HEK293T (cell line): Measurements from ENCODE around the gene PPP6R1.

Source experiments
- CTCF ChIA-PET: fragments of 350-600 bp; formaldehyde crosslinking; extraction: SDS; loops from one replicate; lab custom pipeline; 2021; ENCODE audit warnings: antibody characterized with exemption, inconsistent platforms; lab: Yijun Ruan, JAX
- POLR2A ChIA-PET: fragments of 350-600 bp; formaldehyde crosslinking; extraction: SDS; loops from one replicate; lab custom pipeline; 2020; ENCODE audit warnings: antibody characterized with exemption, inconsistent platforms; lab: Yijun Ruan, JAX
- DNase-seq: peaks from one replicate; pipeline ENCODE4 v3.0.0; 2012; ENCODE audit warnings: mixed read lengths; ENCODE audit errors: extremely low spot score
- ARNT ChIP-seq: fragments of 450-650 bp; IDR thresholded peaks from 2 replicates; pipeline ENCODE4 v1.6.1; 2017; ENCODE audit warnings: mild to moderate bottlenecking
- BHLHE40 ChIP-seq: fragments of 450-650 bp; IDR thresholded peaks from 2 replicates; pipeline ENCODE4 v1.6.1; 2016; ENCODE audit warnings: mild to moderate bottlenecking, moderate library complexity, borderline replicate concordance
- CTBP1 ChIP-seq: fragments of 450-650 bp; IDR thresholded peaks from 2 replicates; pipeline ENCODE4 v1.6.1; 2016; ENCODE audit warnings: borderline replicate concordance
- ELF4 ChIP-seq: fragments of 450-650 bp; IDR thresholded peaks from 2 replicates; pipeline ENCODE4 v1.6.1; 2017; ENCODE audit warnings: antibody characterized with exemption
- FOXA1 ChIP-seq: fragments of 450-650 bp; IDR thresholded peaks from 2 replicates; pipeline ENCODE4 v1.6.1; 2016; ENCODE audit warnings: mild to moderate bottlenecking
- FOXK2 ChIP-seq: fragments of 450-650 bp; IDR thresholded peaks from 2 replicates; pipeline ENCODE4 v1.6.1; 2016; ENCODE audit warnings: mild to moderate bottlenecking
- FOXM1 ChIP-seq: fragments of 450-650 bp; IDR thresholded peaks from 2 replicates; pipeline ENCODE4 v1.6.1; 2017; ENCODE audit warnings: mild to moderate bottlenecking, borderline replicate concordance
- HDGF ChIP-seq: fragments of 450-650 bp; IDR thresholded peaks from 2 replicates; pipeline ENCODE4 v1.6.1; 2017; ENCODE audit warnings: antibody characterized with exemption, borderline replicate concordance
- L3MBTL2 ChIP-seq: fragments of 450-650 bp; conservative IDR thresholded peaks from 2 replicates; pipeline ENCODE4 v1.6.1; 2016; ENCODE audit warnings: mild to moderate bottlenecking
- LEF1 ChIP-seq: fragments of 450-650 bp; IDR thresholded peaks from 2 replicates; pipeline ENCODE4 v1.6.1; 2017; ENCODE audit warnings: mild to moderate bottlenecking, borderline replicate concordance
- NFRKB ChIP-seq: fragments of 450-650 bp; IDR thresholded peaks from 2 replicates; pipeline ENCODE4 v1.6.1; 2016; ENCODE audit warnings: mild to moderate bottlenecking, moderate library complexity
- SP1 ChIP-seq: fragments of 450-650 bp; IDR thresholded peaks from 2 replicates; pipeline ENCODE4 v1.6.1; 2017
- SUZ12 ChIP-seq: fragments of 450-650 bp; IDR thresholded peaks from 2 replicates; pipeline ENCODE4 v1.6.1; 2016; ENCODE audit warnings: mild to moderate bottlenecking
- TARDBP ChIP-seq: fragments of 450-650 bp; IDR thresholded peaks from 2 replicates; pipeline ENCODE4 v1.6.1; 2016
- ZNF384 ChIP-seq: fragments of 450-650 bp; IDR thresholded peaks from 2 replicates; pipeline ENCODE4 v1.6.1; 2016
- TF ChIP-seq, protein P1 (sequence below): fragments of 450-650 bp; IDR thresholded peaks from 2 replicates; pipeline ENCODE4 v1.6.1; 2016

The PPP6R1 gene

DNA sequence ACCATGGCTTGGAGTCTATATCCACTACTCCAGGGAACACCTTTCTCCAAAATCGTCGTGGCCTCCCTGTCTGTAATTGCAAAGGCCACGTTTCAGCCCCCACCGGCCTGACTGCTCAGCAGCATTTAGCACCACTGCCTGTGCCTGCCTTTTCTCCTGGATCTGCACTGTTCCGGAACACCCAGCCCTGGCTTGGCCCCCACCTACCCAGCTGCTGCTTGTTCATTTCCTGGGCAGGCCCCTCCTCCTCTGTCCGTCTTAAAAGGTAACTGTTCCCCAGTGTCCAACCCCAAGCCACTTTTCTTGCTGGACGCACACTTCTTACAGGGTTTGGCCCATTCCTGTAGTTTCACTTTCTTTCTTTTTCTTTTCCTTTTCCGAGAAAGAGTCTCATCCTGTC lies 70.2 kb downstream of the PPP6R1 start:
- CTCF ChIA-PET: interaction anchor here (0.6 kb wide), 1 partner anchor 63 kb away, joined by 4 read pairs; no protein-coding TSS in a partner anchor

DNA sequence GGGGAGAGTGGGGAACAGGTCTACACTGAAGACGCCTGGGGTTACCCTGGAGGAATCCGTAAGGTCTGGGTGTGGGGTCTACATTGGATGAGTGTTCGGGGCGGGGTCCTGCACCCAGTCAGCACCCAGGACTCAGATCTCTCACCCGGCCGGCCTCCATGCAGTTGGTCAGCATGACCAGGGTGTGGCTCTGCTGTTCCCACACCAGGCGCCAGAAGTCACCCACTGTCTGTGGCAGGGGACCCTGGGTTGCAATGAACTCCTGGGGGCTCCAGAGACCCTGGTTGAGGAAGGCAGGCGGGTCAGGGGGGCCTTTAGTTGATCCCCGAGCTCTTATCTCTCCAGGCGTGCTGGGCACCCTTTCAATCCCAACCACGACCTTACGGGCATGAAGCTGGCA lies 72.7 kb downstream of the PPP6R1 start:
- POLR2A ChIA-PET: no interaction called here
- TF ChIP-seq TARDBP (no peak), HDGF (no peak), NFRKB (no peak), L3MBTL2 (no peak), ELF4 (no peak), FOXA1 (no peak), FOXM1 (no peak), LEF1 (no peak), SP1 (no peak), BHLHE40 (no peak), CTBP1 (no peak), FOXK2 (no peak)
- TF ChIP-seq, protein P1, sequence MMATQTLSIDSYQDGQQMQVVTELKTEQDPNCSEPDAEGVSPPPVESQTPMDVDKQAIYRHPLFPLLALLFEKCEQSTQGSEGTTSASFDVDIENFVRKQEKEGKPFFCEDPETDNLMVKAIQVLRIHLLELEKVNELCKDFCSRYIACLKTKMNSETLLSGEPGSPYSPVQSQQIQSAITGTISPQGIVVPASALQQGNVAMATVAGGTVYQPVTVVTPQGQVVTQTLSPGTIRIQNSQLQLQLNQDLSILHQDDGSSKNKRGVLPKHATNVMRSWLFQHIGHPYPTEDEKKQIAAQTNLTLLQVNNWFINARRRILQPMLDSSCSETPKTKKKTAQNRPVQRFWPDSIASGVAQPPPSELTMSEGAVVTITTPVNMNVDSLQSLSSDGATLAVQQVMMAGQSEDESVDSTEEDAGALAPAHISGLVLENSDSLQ: no peak
- no peak for DNase-seq
- CTCF ChIA-PET: no interaction called here

More for the DNA sequence above, 70.2 kb downstream of the PPP6R1 start:
- no peak for TF ChIP-seq TARDBP
- TF ChIP-seq SUZ12: no peak
- no peak for TF ChIP-seq ELF4
- no peak for TF ChIP-seq SP1
- TF ChIP-seq ZNF384: no peak
- TF ChIP-seq HDGF: no peak
- no peak for TF ChIP-seq LEF1
- no peak for TF ChIP-seq NFRKB
- TF ChIP-seq FOXM1: no peak
- POLR2A ChIA-PET: no interaction called here
- DNase-seq: no peak

DNA sequence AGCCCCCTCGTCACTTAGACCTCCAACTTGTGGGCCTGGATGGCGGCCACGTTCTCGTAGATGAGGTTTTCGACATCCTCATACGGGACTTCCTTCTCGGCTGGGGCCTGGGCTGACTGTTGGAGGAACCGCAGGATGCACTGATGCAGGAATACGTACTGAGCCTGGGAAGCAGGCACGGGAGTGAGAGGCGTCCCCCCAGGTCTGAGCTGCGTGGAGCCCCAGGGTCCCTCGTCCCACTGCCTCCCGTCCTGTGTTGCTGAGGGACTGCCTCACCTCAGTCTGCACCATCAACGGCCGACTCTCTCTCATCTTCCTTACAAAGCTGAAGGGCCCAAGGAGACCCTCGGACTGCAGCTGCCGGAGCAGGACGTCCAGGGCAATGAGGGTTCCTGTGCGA lies 77.1 kb downstream of the PPP6R1 start:
- no peak for DNase-seq
- ChIA-PET POLR2A (interaction anchor here (2.6 kb wide), 1 partner anchor 77 kb away, joined by 8 read pairs; the partner anchor contains the start of gene PPP6R1), CTCF (no interaction called here)
- no peak for TF ChIP-seq LEF1
- TF ChIP-seq BHLHE40: no peak
- TF ChIP-seq TARDBP: no peak
- TF ChIP-seq CTBP1: no peak
- no peak for TF ChIP-seq HDGF
- no peak for TF ChIP-seq FOXM1
- TF ChIP-seq ZNF384: no peak
- no peak for TF ChIP-seq FOXA1
- no peak for TF ChIP-seq SP1
- no peak for TF ChIP-seq ARNT
- TF ChIP-seq NFRKB: no peak
